Measurements from ENCODE around the gene INAFM1.

Gene INAFM1

DNA sequence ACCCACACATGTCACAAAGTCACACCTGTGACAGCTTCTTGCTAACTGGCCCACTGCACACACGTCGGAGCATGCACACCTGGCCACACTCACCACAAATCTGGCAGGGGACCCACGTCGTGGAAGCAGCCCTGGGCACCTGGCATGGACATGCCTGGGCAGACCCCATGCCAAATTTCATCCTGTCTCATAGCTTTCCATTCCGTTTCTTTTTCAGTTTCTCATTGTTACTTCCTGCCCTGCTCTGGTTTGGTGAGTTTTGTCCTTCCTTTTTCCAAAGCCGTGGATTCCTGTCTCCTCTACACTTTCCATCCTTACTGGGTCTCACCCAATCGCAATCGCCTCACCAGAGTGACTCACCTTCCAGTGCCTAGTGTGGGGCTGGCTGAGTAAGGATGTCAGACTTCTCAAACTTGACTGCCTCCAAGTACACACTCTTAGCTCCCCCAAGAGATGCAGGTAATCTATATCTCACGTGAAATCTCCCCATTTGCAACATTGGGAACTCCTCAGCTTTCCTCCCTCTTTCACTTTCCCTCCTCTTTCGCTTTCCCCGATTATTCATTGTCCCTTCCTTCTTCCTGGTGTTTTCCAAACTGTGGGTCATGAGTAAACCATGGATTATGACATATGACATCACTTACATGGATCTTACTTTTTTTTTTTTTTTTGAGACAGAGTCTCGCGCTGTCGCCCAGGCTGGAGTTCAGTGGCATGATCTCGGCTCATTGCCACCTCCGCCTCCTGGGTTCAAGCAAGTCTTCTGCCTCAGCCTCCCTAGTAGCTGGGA, 42.1 kb upstream of the INAFM1 start:
- DNase-seq (ENCODE audit: low read depth, low spot score) = peak; percentile 51
- TF ChIP-seq, protein P1, sequence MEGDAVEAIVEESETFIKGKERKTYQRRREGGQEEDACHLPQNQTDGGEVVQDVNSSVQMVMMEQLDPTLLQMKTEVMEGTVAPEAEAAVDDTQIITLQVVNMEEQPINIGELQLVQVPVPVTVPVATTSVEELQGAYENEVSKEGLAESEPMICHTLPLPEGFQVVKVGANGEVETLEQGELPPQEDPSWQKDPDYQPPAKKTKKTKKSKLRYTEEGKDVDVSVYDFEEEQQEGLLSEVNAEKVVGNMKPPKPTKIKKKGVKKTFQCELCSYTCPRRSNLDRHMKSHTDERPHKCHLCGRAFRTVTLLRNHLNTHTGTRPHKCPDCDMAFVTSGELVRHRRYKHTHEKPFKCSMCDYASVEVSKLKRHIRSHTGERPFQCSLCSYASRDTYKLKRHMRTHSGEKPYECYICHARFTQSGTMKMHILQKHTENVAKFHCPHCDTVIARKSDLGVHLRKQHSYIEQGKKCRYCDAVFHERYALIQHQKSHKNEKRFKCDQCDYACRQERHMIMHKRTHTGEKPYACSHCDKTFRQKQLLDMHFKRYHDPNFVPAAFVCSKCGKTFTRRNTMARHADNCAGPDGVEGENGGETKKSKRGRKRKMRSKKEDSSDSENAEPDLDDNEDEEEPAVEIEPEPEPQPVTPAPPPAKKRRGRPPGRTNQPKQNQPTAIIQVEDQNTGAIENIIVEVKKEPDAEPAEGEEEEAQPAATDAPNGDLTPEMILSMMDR (IDR thresholded peaks at IDR 0.05; ENCODE audit: low read depth, low read length) = no peak
- in situ Hi-C loops (cut with HindIII; ENCODE audit: low sequenced_read_pairs) = no loop called here
- H3K4me3 ChIP-seq (ENCODE audit: low read depth, low read length) = peak overlapping the region; percentile 16

DNA sequence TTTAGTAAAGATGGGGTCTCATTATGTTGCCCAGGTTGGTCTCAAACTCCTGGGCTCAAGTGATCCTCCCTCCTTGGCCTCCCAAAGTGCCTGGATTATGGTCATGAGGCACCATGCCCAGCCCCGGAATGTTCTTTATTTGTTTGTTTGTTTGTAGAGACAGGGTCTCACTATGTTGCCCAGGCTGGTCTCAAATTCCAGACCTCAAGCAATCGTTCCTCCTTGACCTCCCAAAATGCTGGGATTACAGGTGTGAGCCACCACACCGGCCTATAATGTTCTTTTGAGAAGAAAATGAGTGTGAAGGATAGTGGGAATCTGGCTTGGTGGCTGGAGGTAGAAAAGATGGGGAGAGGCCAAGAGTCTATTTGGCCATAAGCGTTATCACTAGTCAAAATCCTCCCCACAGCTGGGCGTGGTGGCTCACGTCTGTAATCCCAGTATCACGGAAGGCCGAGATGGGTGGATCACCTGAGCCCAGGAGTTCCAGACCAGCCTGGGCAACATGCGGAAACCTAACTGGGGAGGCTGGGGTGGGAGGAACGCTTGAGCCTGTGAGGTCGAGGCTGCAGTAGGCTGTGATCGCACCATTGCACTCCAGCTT, 38.5 kb upstream of the INAFM1 start:
- no peak for DNase-seq (ENCODE audit: low read depth, low spot score)
- in situ Hi-C loops (cut with HindIII; ENCODE audit: low sequenced_read_pairs) = no loop called here
- TF ChIP-seq, protein P1 (IDR thresholded peaks at IDR 0.05; ENCODE audit: low read depth, low read length) = no peak
- no peak overlapping the region for H3K4me3 ChIP-seq (ENCODE audit: low read depth, low read length)

GRCh38 chr19:47239152-47239551, 35.5 kb upstream of the INAFM1 start:
- no peak for DNase-seq (ENCODE audit: low read depth, low spot score)
- in situ Hi-C loops (cut with HindIII; ENCODE audit: low sequenced_read_pairs) = no loop called here
- TF ChIP-seq, protein P1 (IDR thresholded peaks at IDR 0.05; ENCODE audit: low read depth, low read length) = no peak
- peak overlapping the region; percentile 28 for H3K4me3 ChIP-seq (ENCODE audit: low read depth, low read length)

DNA sequence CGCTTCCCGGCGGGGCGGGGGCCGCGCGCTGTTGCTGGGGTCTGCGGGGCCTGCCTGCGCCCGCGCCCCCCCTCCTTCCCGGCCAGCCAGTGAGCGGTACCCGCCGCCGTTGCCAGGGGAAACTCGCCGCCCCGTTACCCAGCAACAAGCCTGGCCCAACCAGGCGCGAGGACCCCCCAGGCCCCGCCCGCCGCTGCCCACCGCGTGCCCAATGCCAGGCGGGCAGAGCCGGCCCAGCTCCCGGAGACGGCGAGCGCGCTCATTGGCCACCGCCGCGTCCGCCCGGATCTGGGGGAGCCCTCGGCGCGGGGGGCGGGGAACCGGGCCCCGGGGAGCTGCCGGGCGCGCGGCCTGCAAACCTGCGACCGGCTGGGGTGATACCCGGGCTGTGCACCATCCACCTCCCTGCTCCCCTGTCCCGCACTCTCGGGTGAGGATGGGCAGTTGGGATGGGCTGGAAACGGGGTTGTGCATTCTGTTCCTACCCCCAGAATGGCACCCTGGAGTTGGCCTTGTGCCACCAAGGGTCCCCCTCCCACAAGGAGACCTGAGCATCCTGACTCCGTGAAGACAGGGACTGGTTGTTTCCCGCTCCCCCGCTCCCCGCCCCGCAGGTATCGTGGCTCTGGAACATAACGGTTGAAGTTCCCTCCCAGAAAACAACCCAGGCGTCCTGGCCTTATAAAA, 34.9 kb upstream of the INAFM1 start:
- in situ Hi-C loops (cut with HindIII; ENCODE audit: low sequenced_read_pairs) = no loop called here
- TF ChIP-seq, protein P1 (IDR thresholded peaks at IDR 0.05; ENCODE audit: low read depth, low read length) = no peak
- peak; percentile 46 for DNase-seq (ENCODE audit: low read depth, low spot score)
- peak overlapping the region; percentile 28 for H3K4me3 ChIP-seq (ENCODE audit: low read depth, low read length)

DNA sequence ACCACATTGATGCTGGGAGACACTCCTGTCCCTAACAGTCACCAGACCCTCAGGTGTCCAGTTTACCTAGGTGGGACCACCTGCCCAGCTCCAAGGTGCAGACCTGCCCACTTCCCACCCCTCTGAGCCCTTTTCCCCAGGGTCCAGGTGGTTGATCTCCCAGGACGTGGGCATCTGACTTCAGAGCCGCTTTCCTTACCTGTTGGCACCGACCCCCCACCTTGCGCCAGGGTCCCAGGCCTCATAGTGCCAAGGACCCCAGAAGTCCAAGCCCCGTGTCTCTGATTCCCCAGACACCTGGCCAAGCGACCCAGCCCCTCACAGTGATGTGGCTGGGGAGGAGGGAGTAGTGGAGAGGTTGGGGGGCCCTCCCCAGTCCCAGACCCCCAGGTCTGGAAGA, 34.1 kb upstream of the INAFM1 start:
- DNase-seq (ENCODE audit: low read depth, low spot score) = no peak
- TF ChIP-seq, protein P1 (IDR thresholded peaks at IDR 0.05; ENCODE audit: low read depth, low read length) = no peak
- no peak overlapping the region for H3K4me3 ChIP-seq (ENCODE audit: low read depth, low read length)
- in situ Hi-C loops (cut with HindIII; ENCODE audit: low sequenced_read_pairs) = no loop called here

DNA sequence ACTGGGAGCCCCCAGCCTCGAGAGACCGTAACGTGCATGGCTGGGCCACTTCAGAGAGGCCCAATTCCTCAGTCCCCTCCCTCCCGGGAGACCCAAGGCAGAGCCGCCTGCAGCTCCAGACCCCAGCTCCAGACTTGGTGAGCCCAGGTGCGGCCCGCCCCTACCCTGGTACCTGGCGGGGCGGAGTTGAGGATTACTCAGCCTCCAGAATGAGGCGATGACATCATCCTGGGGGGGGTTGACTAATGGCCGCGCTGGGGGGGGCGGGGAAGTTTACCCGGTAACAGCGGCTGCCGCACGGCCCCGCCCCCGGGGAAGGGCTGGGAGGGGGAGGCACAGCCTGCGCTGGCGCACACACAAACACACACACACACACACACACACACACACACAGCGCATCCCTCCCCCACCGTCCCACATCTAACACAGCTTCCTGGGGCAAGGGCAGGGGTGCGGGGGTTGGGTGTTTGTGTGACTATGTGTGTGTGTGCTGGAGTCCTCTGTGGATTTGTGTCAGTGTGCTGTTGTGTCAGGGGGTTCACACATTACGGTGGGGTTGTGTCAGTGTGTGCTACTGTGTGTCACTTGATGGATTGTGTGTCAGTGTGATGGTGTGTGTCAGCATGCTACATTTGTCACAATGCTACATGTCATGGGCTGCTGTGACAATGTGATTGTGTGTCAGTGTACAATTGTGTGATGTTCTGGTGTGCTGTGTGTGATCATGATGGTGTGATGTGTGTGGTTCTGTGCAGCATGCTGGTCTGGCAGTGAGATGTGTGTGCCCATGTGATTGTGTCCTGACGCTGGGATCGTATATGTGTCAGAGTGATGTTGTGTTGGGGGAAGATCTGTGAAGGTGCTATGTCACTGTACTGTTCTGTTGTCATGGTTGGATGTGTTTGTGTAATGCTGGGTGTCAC, 33.4 kb upstream of the INAFM1 start:
- in situ Hi-C loops (cut with HindIII; ENCODE audit: low sequenced_read_pairs) = no loop called here
- TF ChIP-seq, protein P1 (IDR thresholded peaks at IDR 0.05; ENCODE audit: low read depth, low read length) = no peak
- H3K4me3 ChIP-seq (ENCODE audit: low read depth, low read length) = no peak overlapping the region
- DNase-seq (ENCODE audit: low read depth, low spot score) = peak; percentile 81

Data from astrocyte of the spinal cord (primary cell).